B cell (primary cell): ENCODE data around the gene GNGT2. TPM values are rescaled to one million over a fixed set of nuclear protein-coding genes. Genes with fewer than 3 reads are reported as not detected.

ENCODE experiments used
- ATAC-seq: fragments of 200-7000 bp; cut with Tn5 transposase; one replicate; pipeline ENCODE4 v1.10.0; 2021; ENCODE audit warnings: low read depth, mild to moderate bottlenecking, moderate number of reproducible peaks, moderate library complexity
- CTCF ChIA-PET: fragments of 350-600 bp; sonication (Branson Sonifier 250); formaldehyde crosslinking; loops from one replicate; lab custom pipeline; 2021; ENCODE audit warnings: antibody characterized with exemption, inconsistent platforms; lab: Charles Lee
- POLR2A ChIA-PET: fragments of 350-600 bp; sonication (Branson Sonifier 250); formaldehyde crosslinking; loops from one replicate; lab custom pipeline; 2021; ENCODE audit warnings: antibody characterized with exemption; lab: Charles Lee
- DNase-seq: peaks from one replicate; pipeline ENCODE4 v3.0.0; 2013
- H2AFZ ChIP-seq: 2 replicates; pipeline ENCODE4 v1.6.1; 2012; ENCODE audit warnings: mild to moderate bottlenecking, low read depth, low read length; ENCODE audit not compliant: insufficient read depth, poor library complexity, severe bottlenecking
- H3K27ac ChIP-seq, 2 donors: 1 replicate in 1 of 2; 2 replicates in 1 of 2; pipeline ENCODE4 v1.5.1; 2012 to 2013; ENCODE audit warnings: low read length in 2 of 2, mild to moderate bottlenecking in 2 of 2, moderate library complexity in 1 of 2
- H3K27me3 ChIP-seq, 4 experiments: fragments of 200-600 bp in 1 of 4; sonication (generic) in 1 of 4; replicated peaks in 1 of 4; 1 replicate in 2 of 4; 2 replicates in 2 of 4; pipeline versions ENCODE4 v1.6.1 to v1.7.0; 2013 to 2016; ENCODE audit warnings: low read length in 3 of 4, mild to moderate bottlenecking in 2 of 4, mixed read lengths in 1 of 4, moderate library complexity in 1 of 4; ENCODE audit not compliant: insufficient read depth in 4 of 4, control insufficient read depth in 3 of 4; ENCODE audit errors: control extremely low read depth in 1 of 4
- H3K36me3 ChIP-seq, 2 experiments: replicated peaks in 1 of 2; 1 replicate in 1 of 2; 2 replicates in 1 of 2; pipeline versions ENCODE4 v1.6.1 to v1.7.1; 2013; ENCODE audit warnings: low read length in 1 of 2; ENCODE audit not compliant: insufficient read depth in 2 of 2, control insufficient read depth in 1 of 2; ENCODE audit errors: control extremely low read depth in 1 of 2, extremely low read depth in 1 of 2
- H3K4me1 ChIP-seq, 2 donors: fragments of 200-600 bp in 1 of 2; sonication (generic) in 1 of 2; 1 replicate in 1 of 2; 2 replicates in 1 of 2; pipeline versions ENCODE4 v1.5.1 to v1.6.1; 2013 to 2017; ENCODE audit warnings: low read length in 2 of 2; ENCODE audit not compliant: control insufficient read depth in 2 of 2, insufficient read depth in 2 of 2
- H3K4me2 ChIP-seq: replicated peaks from 2 replicates; pipeline ENCODE3; 2012; ENCODE audit warnings: mild to moderate bottlenecking, low read depth, low read length; ENCODE audit not compliant: poor library complexity, severe bottlenecking
- H3K4me3 ChIP-seq, 5 experiments: fragments of 200-600 bp in 1 of 5; sonication (generic) in 1 of 5; 1 replicate in 3 of 5; 2 replicates in 2 of 5; pipeline versions ENCODE4 v1.5.1 to v1.7.0; 2011 to 2016; ENCODE audit warnings: low read length in 4 of 5, mild to moderate bottlenecking in 4 of 5, low read depth in 2 of 5, control low read depth in 1 of 5, moderate library complexity in 1 of 5; ENCODE audit not compliant: insufficient read depth in 1 of 5; ENCODE audit errors: control extremely low read depth in 1 of 5, extremely low read depth in 1 of 5
- H3K79me2 ChIP-seq: fragments of 200-600 bp; sonication (generic); one replicate; pipeline ENCODE4 v1.6.0; 2016; ENCODE audit warnings: low read length; ENCODE audit not compliant: control insufficient read depth, insufficient read depth
- H3K9ac ChIP-seq: fragments of 200-600 bp; sonication (generic); 2 replicates; pipeline ENCODE4 v1.6.1; 2017; ENCODE audit warnings: mild to moderate bottlenecking, low read length, moderate library complexity
- H3K9me3 ChIP-seq, 3 donors: one replicate each; pipeline versions ENCODE4 v1.6.1 to v1.7.1; 2013; ENCODE audit warnings: low read length in 2 of 3; ENCODE audit not compliant: control insufficient read depth in 2 of 3, insufficient read depth in 1 of 3; ENCODE audit errors: control extremely low read depth in 1 of 3
- H4K20me1 ChIP-seq: 2 replicates; pipeline ENCODE4 v1.6.0; 2012; ENCODE audit warnings: mild to moderate bottlenecking, low read length; ENCODE audit not compliant: insufficient read depth, control insufficient read depth, poor library complexity, severe bottlenecking
- H3K27ac Mint-ChIP-seq: one replicate; pipeline ENCODE4 v1.8.0; 2021; ENCODE audit warnings: mixed read lengths
- H3K27me3 Mint-ChIP-seq: one replicate; pipeline ENCODE4 v1.8.0; 2021; ENCODE audit warnings: mixed read lengths
- H3K4me1 Mint-ChIP-seq: one replicate; pipeline ENCODE4 v1.8.0; 2021; ENCODE audit warnings: mixed read lengths
- H3K4me3 Mint-ChIP-seq: one replicate; pipeline ENCODE4 v1.8.0; 2021; ENCODE audit warnings: mixed read lengths
- H3K9me3 Mint-ChIP-seq: one replicate; pipeline ENCODE4 v1.8.0; 2022; ENCODE audit warnings: mixed read lengths; ENCODE audit not compliant: insufficient read depth
- EZH2 ChIP-seq: IDR thresholded peaks from 2 replicates; pipeline ENCODE4 v1.6.1; 2012; ENCODE audit warnings: borderline replicate concordance, low read depth, mild to moderate bottlenecking, moderate library complexity, low read length; ENCODE audit not compliant: insufficient read depth, poor library complexity, severe bottlenecking
- WGBS: methylation state at CpG from one replicate; pipeline ENCODE4 v1.1.5; 2013; ENCODE audit warnings: missing lambda C conversion rate; ENCODE audit not compliant: insufficient coverage; 5-methylcytosine and 5-hydroxymethylcytosine counted together
- intact Hi-C: fragments of 100-400 bp; cut with micrococcal nuclease; formaldehyde crosslinking; loops from one replicate; pipeline ENCODE4 v1.10.0; 2022
- polyA plus RNA-seq: library from polyadenylated mRNA; depleted of rRNA; stranded (reverse); fragments of >200 nt; gene quantifications from 2 replicates; pipeline ENCODE4 v1.2.3, GENCODE V29; 2012
- total RNA-seq, 2 donors: library from RNA; stranded (reverse); fragments of 120-200 nt in 1 of 2; gene quantifications; 1 replicate in 1 of 2; 2 replicates in 1 of 2; pipeline versions ENCODE4 v1.2.3 to v1.2.4, GENCODE V29; 2013 to 2022
- TF ChIP-seq, protein P1 (sequence below): fragments of 200-600 bp; IDR thresholded peaks from one replicate; pipeline ENCODE4 v1.8.0; 2022; ENCODE audit warnings: antibody characterized with exemption, mild to moderate bottlenecking

Gene GNGT2
- total and polyA plus RNA-seq, 2 donors (not counting 1 experiment from before 2014, with no cell fraction given) = 5.1 to 11.1 TPM

DNA sequence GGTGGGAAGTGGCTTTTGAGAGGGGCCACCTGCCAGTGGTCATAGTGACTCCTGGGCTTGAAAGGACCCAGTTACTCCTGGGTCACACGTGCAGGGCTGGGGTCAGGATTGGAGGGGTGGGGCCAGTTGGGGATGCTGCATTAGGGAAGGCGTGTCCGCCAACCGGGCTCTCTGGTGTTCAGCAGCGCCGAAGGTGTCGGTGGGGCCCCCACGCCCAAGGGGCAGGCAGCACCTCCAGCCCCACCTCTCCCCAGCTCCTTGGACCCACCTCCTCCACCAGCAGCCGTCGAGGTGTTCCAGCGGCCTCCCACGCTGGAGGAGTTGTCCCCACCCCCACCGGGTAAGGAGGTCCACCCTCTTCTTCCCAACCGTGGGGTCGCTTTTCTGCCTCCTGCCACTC, 9.6 kb upstream of the GNGT2 start:
- Mint-ChIP-seq H3K4me1 (peaks cover 64% of the 10 kb centered on the region), H3K27ac (peak overlapping the region; percentile 85), H3K9me3 (no peaks in the 10 kb centered on the region), H3K4me3 (peak overlapping the region; percentile 51), H3K27me3 (no peaks in the 10 kb centered on the region)
- H3K9ac ChIP-seq = no peak overlapping the region
- H2AFZ ChIP-seq = no peak overlapping the region
- H4K20me1 ChIP-seq = peaks cover 3% of the 10 kb centered on the region
- H3K4me1 ChIP-seq = peaks cover 72 to 79% of the 10 kb centered on the region in 2 donors
- 95% methylated on average over 15 of the region's 15 CpGs for WGBS
- H3K27me3 ChIP-seq = peaks cover 0 to 15% (median 6%) of the 10 kb centered on the region in 4 experiments
- peak overlapping the region; percentile 90 to 93 for H3K27ac ChIP-seq
- H3K79me2 ChIP-seq = peaks cover 24% of the 10 kb centered on the region
- peak overlapping the region; percentile 81 for H3K4me2 ChIP-seq
- CTCF ChIA-PET = interaction anchor here (0.6 to 6.1 kb wide), 3 partner anchors 28 to 137 kb away, joined by 3 to 57 read pairs (median 20); no protein-coding TSS in a partner anchor
- no peak overlapping the region for H3K4me3 ChIP-seq
- peaks cover 0 to 12% (median 0%) of the 10 kb centered on the region in 3 donors for H3K9me3 ChIP-seq
- peaks cover 3 to 19% of the 10 kb centered on the region in 2 experiments for H3K36me3 ChIP-seq
- ATAC-seq (no peak), DNase-seq (no peak)
- POLR2A ChIA-PET = interaction anchor here (3.4 kb wide), 1 partner anchor 27 kb away, joined by 45 read pairs; no protein-coding TSS in a partner anchor
- intact Hi-C loops = loop anchor here (1.0 kb wide), 1 partner anchor 28 kb away; no protein-coding TSS in a partner anchor
- no peak for TF ChIP-seq EZH2
- TF ChIP-seq, protein P1, sequence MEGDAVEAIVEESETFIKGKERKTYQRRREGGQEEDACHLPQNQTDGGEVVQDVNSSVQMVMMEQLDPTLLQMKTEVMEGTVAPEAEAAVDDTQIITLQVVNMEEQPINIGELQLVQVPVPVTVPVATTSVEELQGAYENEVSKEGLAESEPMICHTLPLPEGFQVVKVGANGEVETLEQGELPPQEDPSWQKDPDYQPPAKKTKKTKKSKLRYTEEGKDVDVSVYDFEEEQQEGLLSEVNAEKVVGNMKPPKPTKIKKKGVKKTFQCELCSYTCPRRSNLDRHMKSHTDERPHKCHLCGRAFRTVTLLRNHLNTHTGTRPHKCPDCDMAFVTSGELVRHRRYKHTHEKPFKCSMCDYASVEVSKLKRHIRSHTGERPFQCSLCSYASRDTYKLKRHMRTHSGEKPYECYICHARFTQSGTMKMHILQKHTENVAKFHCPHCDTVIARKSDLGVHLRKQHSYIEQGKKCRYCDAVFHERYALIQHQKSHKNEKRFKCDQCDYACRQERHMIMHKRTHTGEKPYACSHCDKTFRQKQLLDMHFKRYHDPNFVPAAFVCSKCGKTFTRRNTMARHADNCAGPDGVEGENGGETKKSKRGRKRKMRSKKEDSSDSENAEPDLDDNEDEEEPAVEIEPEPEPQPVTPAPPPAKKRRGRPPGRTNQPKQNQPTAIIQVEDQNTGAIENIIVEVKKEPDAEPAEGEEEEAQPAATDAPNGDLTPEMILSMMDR = no peak
